NCI-H128 (cell line): ENCODE measurements around the gene ENTPD1.

Experiments used
- DNase-seq: peaks from one replicate; lab custom pipeline; 2025; ENCODE audit not compliant: unreplicated experiment; lab: John Stamatoyannopoulos, UW

Gene ENTPD1

DNA sequence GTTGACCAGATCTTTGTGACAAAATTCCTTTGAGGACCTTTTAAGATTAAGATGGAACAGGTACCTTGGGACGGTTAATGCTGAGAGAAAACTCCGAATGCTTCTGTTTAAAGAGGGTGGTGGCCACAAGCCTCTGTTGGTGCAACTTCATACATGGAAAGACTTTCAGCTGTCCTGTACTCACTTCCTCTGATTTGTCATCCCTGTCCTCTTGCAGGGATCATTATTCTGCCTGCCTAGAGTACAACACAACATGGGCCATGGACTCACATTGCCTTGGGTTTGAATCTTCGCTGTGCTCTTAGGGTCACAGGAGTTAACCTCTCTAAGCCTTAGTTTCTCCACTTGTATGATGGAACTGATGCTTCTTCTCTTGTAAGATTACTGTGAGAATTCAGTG is 75.1 kb downstream of the ENTPD1 start:
- no peak for DNase-seq

DNA sequence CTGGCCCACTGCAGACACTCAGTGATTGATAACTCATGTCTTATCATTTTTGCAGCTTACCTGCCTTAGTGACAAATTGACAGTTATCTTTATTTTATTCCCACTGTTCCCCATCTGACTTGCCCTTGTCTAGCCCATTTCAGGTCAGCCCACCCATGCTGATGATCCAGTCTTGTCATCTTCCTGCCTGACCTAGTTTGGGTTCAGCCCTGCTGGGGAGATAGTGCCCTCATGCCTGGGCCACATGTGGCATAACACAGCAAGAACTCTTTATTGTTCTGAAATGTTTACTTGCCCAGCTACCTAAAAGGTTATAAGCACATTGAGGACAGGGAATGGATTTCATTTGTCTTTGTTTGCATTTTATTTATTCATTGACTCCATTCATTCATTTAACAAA is 75.6 kb downstream of the ENTPD1 start:
- no peak for DNase-seq

DNA sequence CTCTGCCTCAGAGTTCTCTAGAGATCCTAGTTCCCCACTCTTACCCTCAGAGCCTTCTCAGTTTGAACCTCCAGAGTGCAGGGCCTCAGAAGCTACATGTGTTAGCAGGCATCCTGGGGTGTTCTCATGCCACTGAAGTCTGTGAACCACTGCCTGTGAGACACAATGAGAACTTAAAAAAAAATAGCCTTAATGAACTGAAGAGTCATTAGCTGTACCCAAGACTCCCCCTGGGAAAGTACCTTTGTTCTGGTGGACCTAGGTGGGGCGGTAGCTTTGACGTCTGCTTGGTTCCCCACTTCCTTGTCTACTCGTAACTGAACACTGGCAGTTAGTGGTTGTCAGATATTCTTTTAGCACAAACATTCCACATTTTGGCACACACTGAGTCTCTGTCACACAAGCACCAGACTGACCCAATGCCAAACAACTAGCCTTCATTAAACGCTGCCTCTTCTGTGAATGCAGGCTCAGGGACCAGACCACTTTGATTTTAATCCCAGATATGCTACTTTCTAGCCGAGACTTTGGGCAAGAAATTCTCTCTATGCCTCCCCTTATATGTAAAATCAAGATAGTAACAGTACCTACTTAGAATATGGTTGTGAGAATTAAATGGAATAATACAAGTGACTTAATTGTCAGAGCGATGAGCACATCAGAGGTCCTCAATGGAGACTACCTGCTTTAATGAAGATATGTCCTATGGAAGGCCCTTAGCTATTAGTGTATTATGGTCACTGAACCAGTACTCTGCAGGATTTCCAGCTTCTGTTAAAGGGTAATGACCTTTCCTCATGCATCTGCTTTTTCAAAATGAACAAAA is 76.5 kb downstream of the ENTPD1 start:
- DNase-seq, result no peak

DNA sequence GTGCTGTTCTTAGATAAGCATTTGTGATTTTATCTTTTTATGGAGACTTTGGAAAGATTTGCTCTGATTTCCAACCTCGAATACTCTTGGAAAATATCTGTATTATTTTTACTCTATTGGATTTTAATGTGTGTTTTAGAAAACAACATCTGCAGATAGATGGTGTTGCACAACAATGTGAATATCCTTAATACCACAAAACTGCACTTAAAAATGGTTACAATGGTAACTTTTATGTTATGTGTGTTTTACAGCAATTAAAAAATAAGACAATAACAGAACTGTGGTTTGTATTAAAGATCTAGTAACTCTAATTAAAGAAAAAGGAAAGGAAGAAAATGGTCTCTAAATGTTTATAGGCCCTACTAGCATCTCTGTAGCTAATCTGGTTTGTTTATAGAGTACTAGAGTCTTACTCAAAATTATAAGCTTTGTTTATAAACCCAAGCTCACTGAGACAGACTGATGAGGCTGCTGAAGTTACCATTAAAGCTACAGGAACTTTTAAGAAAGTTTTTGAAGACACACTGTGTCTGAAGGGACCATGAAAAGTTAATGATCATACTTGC is 77.2 kb downstream of the ENTPD1 start:
- DNase-seq, result no peak

DNA sequence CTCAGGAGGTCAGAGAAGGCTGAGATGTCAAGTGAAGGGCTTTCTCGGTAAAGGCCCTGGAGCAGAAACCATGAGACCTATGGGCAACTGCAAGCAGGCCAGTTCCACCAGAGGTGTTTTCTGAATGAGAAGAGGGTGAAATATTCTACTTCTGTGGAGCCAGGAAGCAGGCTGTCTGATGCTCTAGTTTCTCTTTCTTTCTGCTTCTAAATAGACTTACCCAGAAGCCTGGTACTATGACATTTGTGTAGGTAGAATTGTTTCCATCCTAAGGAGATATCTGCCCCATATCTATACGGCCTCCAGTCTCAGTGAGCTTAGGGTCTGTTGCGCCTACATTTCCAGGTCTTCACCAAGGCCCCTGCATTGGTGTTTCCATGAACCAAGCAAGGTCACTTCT is 78.4 kb downstream of the ENTPD1 start:
- no peak for DNase-seq

DNA sequence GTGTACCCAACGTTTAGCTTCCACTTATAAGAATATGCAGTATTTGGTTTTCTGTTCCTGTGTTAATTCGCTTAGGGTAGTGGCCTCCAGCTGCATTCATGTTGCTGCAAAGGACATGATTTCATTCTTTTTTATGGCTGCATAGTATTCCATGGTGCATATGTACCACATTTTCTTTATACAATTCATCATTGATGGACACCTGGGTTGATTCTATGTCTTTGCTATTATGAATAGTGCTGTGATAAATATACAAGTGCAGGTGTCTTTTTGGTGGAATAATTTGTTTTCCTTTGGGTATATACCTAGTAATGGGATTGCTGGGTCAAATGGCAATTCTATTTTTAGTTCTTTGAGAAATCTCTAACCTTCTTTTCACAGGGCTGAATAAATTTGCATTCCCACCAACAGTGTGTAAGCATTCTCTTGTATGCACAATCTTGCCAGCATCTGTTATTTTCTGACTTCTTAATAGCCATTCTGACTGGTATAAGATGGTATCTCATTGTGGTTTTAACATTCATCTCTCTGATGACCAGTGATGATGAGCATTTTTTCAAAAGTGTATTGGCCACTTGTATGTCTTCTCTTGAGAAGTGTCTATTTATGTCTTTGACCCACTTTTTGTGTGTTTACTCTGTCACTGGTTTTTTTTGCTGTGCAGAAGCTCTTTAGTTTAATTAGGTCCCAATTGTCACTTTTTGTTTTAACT is 79.3 kb downstream of the ENTPD1 start:
- no peak for DNase-seq

DNA sequence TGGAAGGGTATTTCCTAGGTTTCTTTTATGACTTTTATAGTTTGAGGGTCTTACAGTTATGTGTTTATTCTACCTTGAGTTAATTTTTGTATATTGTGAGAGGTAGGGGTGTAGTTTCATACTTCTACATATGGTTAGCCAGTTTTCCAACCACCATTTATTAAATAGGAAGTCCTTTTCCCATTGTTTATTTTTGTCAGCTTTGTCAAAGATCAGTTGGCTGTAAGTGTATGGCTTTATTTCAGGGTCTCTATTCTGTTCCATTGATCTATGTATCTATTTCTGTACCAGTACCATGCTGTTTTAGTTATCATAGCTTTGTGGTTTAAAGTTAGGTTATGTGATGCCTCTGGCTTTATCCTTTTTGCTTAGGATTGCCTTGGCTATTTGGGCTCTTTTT is 79.9 kb downstream of the ENTPD1 start:
- DNase-seq, result no peak

DNA sequence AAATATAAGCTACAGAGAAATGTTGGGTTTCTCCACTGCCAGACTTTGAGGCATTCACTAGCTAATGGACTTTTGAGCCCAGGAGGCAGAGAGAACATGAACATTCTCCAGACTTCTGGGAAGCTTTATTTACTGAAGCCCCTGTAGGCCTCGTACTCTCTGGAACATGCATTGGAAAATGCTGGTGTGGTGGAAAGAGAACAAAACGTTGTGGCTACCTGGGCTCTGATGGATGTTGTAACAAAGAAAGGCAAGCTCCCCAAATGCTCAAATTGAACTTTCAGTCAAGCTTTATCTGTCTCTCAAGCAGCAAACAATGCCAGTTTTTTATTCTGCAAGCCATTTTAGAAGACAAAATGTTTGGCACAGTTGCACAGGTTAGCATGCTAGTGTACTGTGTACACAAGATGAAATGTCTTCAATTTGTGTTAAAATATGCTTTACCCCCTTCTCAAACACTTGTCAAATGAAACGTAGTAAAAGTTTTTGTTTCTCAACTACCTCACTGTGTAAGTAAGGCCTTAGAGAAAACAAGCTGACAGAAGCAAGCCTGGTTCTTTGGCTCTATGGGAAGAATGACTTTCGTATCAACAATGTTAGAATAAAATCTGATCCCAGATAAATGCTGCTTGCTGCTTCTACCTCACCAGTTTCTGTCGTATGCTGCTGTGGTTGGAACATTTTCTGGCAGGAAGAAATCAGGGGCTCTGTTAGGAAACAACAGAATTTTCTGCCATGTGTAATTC is 80.8 kb downstream of the ENTPD1 start:
- DNase-seq, result no peak

DNA sequence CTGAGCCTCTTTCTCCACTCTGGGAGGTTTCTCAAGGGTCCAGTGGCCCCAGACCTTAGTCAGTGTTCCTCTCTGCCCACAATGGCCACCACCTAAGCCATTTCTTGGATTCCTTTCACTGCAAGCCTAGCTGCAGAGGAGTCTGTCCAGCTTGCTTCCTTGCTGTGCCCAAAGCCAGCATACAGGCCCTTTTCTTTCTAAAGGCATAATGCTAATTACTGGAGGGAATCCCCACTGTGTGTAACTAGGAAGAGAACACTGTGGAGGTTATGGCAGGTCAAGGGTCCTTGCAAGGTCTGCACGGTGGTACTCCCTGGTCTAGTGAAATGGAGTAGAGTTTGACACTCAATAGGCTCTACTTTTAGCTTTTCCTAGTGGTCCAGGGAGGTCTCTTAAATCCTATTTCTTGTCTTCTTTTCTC is 81.4 kb downstream of the ENTPD1 start:
- no peak for DNase-seq

DNA sequence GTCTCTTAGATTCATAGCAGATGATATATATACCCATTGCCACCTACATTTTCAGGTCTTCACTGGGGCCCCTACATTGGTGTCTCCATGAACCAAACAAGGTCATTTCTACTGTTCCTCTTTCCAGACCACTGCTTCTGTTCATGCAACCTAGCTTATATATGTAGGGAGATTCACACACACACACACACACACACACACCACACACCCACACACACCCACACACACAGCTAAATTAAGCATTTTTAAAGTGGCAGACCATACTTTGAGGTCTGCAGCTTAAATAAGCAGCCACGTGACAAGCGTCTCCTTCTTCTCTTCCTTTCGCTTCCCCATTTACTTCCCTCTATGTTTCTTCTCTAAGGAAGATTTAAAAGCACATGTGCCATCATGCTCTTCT is 81.8 kb downstream of the ENTPD1 start:
- no peak for DNase-seq

DNA sequence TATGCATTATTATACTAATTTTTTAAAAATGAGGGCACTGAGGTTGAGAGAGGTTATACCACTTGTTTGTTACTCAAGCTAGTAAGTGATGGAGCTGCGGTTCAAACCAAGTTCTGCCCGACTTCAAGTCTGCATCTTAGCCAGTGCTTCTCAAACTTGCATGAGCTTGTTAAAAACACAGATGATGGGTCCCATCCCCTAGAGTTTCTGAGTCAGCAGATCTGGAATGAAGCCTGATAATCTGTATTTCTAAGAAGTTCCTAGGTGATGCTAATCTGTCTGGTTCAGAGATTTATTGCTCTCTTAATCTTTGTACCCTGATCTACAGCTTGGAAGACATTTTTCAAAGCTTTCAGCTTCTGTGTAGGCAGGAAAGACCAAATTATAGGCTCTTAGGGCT is 84.2 kb downstream of the ENTPD1 start:
- DNase-seq, result no peak

DNA sequence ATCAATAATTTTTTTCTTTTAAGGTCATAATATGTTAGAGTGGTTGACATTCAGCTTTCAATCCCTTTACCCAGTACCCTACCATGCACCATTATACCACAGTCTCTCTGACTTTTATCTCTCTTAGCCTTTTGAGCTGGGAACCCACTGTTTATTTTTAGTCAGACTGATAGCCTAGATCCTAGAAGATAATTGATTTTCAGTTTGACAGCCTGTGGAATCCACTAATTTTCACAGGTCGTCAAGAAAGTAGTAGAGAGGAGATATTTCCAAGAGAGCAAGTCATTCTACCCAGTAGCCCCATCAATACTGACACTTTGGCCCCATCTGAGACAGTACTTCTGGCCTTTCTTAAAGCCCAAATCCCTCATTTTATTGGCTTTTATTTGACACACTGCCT is 84.7 kb downstream of the ENTPD1 start:
- DNase-seq, result no peak

DNA sequence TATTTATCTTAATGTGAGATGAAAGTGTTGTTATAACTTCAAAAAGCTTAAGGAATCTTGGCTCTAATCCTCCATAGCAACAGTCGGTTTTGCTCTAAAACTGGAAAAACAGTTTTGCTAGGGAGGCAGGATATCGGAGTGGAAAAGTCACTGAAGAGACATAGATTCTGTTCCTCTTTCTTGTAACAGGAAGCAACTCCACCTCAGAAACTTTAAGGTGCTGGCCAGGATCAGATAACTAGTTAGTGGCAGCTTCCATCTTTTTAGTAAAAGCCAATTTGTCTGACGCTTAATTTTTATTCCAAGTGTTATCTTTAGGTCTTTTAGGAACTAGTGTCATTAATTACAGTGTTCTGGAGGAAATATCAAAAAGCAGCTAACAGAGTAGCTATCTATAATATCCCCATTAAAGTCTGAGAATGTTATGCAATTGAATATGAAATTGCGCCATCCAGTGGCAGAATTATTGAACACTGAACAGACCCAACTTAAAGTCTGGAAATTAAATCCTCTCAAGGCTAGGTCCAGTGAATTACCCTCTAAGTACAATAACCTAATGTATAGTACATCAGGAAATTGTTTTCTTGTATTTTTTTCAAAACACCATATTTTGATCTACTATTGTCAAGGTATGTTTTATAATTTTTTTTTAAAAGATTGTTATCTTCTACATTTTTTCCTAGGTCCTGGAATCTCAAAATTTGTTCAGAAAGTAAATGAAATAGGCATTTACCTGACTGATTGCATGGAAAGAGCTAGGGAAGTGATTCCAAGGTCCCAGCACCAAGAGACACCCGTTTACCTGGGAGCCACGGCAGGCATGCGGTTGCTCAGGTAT is 85.9 kb downstream of the ENTPD1 start:
- peak; percentile 21 for DNase-seq

DNA sequence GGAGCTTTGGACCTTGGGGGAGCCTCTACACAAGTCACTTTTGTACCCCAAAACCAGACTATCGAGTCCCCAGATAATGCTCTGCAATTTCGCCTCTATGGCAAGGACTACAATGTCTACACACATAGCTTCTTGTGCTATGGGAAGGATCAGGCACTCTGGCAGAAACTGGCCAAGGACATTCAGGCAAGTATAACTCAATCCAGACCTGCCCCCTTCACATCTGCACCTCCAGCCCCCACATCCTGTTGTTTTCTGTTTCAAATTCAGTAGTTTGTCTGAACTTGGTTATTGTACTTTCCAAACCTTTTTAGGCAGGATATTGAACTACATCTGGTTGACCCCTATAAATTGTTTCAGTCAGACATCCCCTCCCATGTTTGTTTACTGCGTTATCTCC is 89.4 kb downstream of the ENTPD1 start:
- no peak for DNase-seq

DNA sequence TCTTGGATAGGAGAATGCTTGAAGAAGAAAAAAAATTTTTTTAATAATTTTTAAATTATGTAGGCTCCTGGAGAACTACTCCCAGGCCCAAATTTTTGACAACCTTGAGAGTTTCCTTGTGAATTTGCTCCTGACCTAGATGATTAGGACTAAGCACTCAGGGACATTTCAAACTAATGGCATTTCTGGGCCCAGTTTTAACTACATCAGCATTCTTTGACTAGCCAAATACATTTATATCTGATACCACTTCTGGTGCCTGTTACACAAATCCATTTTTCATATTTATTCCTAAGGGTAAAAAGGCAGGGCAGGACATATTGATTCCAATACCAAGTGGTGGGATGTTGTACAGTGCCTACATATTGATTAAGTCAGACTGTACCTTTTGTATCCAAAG is 91.0 kb downstream of the ENTPD1 start:
- no peak for DNase-seq

DNA sequence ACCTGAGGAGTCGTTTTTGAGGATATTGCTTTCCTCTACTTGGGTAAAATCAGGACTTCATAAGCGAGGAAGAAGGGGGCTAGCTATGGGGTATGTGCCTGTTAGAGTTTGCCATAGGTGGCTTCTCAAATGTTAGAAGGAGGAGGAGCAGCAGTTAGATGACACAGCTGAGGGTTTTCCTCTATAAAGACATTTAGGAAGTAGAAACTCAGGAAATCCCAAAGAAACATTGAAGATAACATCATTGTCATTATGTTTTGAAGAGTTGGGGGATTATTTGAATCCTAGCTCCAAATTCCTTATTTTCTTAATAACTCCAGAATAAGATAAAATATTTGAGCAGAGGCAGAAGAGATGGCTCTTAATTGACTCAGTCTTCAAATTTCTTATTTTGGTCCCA is 92.9 kb downstream of the ENTPD1 start:
- DNase-seq, result no peak

DNA sequence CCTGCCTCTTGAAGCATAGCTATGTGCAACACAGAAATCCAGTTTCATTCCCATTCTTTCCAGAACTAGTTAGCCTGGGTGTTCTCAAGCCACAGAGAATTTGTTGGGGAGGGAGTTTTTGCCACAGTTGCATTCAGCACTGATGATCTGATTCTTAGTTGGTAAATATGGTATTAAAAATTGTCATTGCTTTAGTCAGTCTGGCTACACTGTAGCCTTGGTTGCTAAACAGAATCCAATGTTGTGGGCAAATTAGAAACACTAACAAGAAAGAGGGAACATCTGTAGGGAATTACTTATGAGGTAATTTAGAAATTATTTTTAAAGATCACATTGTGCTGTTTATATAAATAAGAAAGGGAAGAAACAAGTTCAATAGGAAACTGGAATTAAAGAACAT is 94.8 kb downstream of the ENTPD1 start:
- DNase-seq, result no peak

DNA sequence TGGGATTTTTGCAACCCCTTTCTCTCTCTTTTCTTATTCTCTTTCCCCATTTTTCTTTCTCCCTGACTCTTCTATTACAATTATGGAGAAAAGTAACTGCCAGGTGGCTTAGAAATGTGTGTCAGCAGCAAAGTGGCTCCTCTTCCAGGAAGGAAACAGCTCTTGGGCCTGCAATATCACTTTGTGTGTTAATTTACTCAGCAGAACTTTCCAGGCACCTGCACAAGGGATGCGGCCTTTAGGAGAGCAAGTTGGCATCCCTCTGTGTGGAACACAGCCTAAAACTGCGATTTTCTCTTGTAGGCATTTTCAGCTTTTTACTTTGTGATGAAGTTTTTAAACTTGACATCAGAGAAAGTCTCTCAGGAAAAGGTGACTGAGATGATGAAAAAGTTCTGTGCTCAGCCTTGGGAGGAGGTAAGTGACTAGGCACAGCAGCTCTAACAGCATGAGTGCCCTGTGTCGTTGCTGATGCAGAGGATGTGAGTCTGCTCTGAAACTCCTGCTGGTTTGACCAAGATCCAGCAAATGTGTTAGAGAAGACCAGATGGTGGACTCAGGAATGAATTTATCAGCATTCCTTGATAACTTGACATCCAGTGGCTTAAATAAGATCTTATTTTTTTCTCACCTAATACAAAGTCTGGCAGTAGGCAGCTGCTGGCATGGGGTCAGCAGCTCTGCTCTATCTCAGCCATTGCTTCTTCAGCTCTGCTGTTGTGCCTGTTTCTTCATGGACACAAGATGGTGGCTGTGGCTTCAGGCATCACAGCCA is 104.4 kb downstream of the ENTPD1 start:
- DNase-seq, result no peak

DNA sequence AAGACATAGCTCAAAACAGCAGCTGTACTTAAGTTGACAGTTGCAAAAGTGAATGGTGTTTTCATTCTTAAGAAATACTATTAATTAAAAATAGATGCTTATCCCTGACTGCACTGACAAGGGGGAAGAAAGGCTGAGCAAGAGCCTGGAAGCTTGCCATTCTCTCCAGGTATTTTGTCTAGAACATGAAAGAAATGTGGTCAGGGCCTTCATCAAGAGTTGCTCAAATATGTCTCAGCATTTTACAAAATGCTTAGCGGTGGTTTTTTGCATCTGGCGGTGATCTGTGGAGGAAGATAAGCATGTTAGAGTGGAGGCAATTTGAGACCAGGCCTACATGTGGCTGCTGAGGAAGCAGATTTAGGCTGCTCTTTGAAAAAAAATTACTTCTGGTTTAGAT is 105.4 kb downstream of the ENTPD1 start:
- no peak for DNase-seq
